SK-N-SH (cell line): ENCODE data around the gene TFAP2E.

Experiments
- CHD2 ChIP-seq: fragments of 150-350 bp; IDR thresholded peaks from 2 replicates; pipeline ENCODE4 v1.6.1; 2018; ENCODE audit warnings: low read length; ENCODE audit not compliant: partially characterized antibody
- EP300 ChIP-seq, 2 experiments: IDR thresholded peaks; 2 replicates each; pipeline versions ENCODE4 v1.4.0 to v1.6.1; 2012; ENCODE audit warnings: borderline replicate concordance in 1 of 2, low read depth in 1 of 2, low read length in 1 of 2
- NRF1 ChIP-seq: IDR thresholded peaks from 2 replicates; pipeline ENCODE4 v1.6.1; 2012; ENCODE audit warnings: low read depth, mild to moderate bottlenecking, low read length
- POLR2AphosphoS5 ChIP-seq: IDR thresholded peaks from 2 replicates; pipeline ENCODE4 v1.6.1; 2012; ENCODE audit warnings: low read depth, low read length
- RCOR1 ChIP-seq: fragments of 150-350 bp; IDR thresholded peaks from 2 replicates; pipeline ENCODE4 v1.6.1; 2017; ENCODE audit warnings: antibody characterized with exemption, low read length
- TAF1 ChIP-seq: IDR thresholded peaks from 2 replicates; pipeline ENCODE4 v1.6.1; 2012; ENCODE audit warnings: low read depth, mild to moderate bottlenecking, low read length, moderate library complexity, borderline replicate concordance
- YY1 ChIP-seq: IDR thresholded peaks from 2 replicates; pipeline ENCODE4 v1.4.0; 2012; ENCODE audit warnings: low read depth, mild to moderate bottlenecking
- TF ChIP-seq, protein P1 (sequence below): fragments of 200-600 bp; sonication (generic); IDR thresholded peaks from 2 replicates; pipeline ENCODE4 v1.6.1; 2017; ENCODE audit warnings: antibody characterized with exemption, mild to moderate bottlenecking, moderate library complexity
- TF ChIP-seq, protein P2 (sequence below): IDR thresholded peaks from 2 replicates; pipeline ENCODE4 v1.4.0; 2012; ENCODE audit warnings: low read depth, borderline replicate concordance
- TF ChIP-seq, protein P3 (sequence below): IDR thresholded peaks from 2 replicates; pipeline ENCODE4 v1.4.0; 2012; ENCODE audit warnings: low read depth

DNA sequence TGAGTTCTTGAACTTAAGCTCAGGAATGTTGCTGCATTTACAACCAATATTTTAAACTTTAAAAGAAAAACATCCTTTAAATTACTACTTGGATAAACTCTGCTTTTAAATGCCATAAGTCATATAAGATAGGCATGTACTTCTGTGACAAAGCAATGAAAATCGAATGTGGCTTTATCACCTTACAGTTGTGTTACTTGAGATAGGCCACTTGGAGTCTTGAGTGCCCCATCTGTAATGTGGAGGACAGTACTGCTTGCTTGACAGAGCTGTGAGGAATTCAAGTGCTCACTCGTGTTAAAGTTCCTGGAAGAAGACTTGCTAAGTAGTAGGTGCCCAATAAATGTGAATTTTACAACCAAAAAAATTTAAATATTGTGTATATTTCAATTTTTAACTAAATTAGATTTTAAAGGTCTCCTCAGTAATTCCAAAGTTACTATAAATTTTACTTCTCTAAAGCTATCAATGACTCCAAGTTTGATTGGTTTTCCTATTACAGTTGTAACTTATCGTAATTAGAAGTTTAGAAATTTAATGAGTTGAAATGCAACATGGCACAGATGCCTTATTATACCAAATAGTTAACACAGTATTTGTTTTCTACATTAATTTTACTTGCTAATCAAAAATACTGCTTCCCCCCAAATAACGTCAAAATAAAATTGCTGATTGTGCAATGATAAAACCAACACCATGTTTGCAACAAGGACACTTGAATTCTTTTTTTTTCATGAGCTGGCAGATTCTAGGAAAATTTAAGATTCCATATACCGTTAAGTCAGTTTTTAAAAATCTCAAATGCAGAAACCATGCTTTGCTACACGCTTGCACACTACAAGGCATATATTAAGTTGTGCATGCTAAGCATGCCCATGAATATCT lies 46.4 kb downstream of the TFAP2E start:
- TF ChIP-seq EP300 (IDR thresholded peaks at IDR 0.05; ENCODE audit: borderline replicate concordance in 1 of 2, low read depth in 1 of 2, low read length in 1 of 2): no peak
- TF ChIP-seq, protein P1, sequence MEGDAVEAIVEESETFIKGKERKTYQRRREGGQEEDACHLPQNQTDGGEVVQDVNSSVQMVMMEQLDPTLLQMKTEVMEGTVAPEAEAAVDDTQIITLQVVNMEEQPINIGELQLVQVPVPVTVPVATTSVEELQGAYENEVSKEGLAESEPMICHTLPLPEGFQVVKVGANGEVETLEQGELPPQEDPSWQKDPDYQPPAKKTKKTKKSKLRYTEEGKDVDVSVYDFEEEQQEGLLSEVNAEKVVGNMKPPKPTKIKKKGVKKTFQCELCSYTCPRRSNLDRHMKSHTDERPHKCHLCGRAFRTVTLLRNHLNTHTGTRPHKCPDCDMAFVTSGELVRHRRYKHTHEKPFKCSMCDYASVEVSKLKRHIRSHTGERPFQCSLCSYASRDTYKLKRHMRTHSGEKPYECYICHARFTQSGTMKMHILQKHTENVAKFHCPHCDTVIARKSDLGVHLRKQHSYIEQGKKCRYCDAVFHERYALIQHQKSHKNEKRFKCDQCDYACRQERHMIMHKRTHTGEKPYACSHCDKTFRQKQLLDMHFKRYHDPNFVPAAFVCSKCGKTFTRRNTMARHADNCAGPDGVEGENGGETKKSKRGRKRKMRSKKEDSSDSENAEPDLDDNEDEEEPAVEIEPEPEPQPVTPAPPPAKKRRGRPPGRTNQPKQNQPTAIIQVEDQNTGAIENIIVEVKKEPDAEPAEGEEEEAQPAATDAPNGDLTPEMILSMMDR: no peak
- no peak for TF ChIP-seq NRF1
- TF ChIP-seq POLR2AphosphoS5: no peak
- TF ChIP-seq YY1: no peak
- TF ChIP-seq, protein P2, sequence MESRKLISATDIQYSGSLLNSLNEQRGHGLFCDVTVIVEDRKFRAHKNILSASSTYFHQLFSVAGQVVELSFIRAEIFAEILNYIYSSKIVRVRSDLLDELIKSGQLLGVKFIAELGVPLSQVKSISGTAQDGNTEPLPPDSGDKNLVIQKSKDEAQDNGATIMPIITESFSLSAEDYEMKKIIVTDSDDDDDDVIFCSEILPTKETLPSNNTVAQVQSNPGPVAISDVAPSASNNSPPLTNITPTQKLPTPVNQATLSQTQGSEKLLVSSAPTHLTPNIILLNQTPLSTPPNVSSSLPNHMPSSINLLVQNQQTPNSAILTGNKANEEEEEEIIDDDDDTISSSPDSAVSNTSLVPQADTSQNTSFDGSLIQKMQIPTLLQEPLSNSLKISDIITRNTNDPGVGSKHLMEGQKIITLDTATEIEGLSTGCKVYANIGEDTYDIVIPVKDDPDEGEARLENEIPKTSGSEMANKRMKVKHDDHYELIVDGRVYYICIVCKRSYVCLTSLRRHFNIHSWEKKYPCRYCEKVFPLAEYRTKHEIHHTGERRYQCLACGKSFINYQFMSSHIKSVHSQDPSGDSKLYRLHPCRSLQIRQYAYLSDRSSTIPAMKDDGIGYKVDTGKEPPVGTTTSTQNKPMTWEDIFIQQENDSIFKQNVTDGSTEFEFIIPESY: no peak
- no peak for TF ChIP-seq RCOR1
- TF ChIP-seq, protein P3, sequence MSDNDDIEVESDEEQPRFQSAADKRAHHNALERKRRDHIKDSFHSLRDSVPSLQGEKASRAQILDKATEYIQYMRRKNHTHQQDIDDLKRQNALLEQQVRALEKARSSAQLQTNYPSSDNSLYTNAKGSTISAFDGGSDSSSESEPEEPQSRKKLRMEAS: no peak
- no peak for TF ChIP-seq CHD2
- TF ChIP-seq TAF1: no peak
